LNCAP (cell line): ENCODE measurements around the gene TRMT10B.

Source experiments
- TF ChIP-seq, protein P1 (sequence below): fragments of 450-650 bp; IDR thresholded peaks from 2 replicates; pipeline ENCODE4 v1.5.1; 2017; ENCODE audit warnings: mild to moderate bottlenecking

Gene TRMT10B

DNA sequence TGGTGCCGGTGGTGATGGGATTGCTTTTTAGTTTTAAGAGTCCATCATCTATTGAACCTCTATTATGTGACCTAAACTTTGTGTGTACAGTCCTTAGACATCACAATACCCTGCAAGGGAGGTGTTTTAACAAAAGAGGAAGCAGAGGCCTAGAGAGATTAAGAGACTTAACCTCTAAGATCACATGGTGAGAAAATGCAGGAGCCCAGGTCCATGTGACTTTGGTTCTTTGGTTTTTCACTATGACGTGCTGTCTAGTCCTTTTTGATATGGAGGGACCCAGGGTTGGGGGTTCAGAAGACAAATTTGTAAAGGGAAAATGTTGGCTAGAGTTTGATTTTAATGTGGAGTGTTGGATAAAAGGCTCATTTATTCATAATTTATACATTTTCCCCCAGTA, 34.1 kb upstream of the TRMT10B start:
- TF ChIP-seq, protein P1, sequence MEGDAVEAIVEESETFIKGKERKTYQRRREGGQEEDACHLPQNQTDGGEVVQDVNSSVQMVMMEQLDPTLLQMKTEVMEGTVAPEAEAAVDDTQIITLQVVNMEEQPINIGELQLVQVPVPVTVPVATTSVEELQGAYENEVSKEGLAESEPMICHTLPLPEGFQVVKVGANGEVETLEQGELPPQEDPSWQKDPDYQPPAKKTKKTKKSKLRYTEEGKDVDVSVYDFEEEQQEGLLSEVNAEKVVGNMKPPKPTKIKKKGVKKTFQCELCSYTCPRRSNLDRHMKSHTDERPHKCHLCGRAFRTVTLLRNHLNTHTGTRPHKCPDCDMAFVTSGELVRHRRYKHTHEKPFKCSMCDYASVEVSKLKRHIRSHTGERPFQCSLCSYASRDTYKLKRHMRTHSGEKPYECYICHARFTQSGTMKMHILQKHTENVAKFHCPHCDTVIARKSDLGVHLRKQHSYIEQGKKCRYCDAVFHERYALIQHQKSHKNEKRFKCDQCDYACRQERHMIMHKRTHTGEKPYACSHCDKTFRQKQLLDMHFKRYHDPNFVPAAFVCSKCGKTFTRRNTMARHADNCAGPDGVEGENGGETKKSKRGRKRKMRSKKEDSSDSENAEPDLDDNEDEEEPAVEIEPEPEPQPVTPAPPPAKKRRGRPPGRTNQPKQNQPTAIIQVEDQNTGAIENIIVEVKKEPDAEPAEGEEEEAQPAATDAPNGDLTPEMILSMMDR = no peak

DNA sequence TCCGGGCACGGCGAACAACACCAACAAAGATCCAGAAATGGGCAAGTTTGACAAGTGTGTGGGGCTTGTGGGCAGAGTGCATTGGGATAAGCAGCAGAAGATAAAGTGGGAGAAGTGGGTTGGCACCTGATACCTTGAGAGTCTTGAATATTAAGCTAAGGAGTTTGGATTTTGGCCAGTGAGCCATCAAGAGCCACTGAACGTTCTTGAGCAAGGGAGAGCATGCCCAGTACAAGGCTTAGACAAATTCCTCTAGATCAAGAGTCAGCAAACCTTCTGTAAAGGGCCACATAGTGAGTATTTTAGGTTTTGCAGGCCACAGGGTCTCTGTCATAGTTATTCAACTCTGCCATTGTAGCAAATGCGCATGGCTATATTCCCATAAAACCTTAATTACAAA, 26.6 kb upstream of the TRMT10B start:
- TF ChIP-seq, protein P1 = no peak

DNA sequence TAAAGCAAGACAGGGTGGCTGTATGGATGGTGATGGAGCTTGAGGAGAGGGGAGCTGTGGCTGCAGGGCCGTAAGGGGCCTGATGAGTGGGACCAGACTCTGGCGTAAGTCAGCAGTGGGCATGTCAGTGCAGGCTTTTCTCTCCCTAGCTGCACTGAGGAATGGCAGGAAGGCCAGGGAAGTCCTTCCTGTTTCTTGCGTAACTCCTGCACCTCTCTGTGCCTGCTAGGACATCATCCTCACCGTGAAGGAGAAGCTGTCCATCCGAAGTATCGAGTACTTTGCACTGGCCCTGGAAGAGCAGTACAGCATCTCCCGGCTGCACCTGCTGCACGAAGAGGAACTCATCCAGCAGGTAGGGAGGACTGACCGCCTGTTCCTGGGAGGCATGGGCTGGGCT, 24.1 kb upstream of the TRMT10B start:
- TF ChIP-seq, protein P1 = no peak

DNA sequence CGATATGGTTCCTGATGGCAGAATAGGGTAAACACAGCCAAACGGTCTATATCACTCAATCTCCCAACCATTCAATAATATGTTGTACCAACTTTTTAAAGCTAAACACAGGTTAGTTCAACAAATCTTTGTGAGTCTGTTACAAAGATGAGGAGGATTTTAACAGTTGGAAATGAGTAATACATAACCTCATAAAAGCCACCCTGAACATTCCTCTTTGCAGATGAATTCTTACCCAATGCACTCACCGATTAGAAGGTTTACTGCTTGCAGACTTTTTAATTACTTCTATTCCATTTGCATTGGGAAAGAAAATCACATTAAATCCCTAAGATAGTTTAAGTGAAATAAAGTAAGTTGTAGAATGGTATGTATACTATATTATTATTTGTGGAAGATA, 23.3 kb upstream of the TRMT10B start:
- TF ChIP-seq, protein P1 = no peak

DNA sequence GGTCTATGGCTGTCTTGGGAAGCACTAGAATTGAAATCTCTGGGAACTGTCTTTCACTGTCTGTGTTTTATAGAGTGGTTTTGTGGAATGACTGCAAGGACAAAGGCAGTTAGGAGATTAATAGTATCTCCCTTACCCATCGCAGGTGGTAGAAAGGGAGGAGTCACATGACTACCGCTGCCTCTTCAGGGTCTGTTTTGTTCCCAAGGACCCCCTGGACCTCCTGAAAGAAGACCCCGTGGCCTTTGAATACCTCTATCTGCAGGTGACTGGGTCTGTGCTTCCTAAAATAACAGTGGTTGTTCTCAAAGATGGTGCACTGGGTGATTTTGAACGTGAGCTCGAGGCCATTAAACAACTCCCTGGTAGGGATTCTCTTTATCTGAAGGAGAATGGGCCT, 22.8 kb upstream of the TRMT10B start:
- TF ChIP-seq, protein P1 = no peak

DNA sequence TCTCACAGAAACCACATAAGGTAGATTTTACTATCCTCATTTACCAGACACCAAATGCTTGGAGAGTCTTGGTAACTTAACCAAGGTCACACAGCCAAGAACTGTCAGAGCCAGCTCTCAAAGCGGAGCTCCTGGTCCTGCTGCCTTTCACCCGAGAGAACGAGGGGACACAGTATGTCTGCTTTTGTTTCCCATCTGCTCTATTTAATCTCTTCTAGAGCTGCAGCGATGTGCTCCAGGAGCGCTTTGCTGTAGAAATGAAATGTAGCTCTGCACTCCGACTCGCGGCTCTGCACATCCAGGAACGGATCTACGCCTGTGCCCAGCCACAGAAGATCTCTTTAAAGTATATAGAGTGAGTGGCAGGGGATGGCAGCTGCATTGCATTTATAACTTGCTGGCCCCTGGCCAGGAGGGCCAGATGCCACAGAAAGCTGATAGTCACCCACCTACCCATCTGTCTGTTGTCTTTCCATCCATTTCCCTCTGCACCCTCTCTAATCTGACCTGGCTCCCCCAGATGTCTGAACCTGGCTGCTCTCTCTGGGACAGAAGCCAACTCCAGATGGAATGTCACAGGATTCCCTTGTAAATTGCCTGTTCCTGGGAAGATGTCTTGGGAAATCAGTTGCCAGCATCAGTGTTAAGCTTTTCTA, 21.4 kb upstream of the TRMT10B start:
- TF ChIP-seq, protein P1 = no peak

DNA sequence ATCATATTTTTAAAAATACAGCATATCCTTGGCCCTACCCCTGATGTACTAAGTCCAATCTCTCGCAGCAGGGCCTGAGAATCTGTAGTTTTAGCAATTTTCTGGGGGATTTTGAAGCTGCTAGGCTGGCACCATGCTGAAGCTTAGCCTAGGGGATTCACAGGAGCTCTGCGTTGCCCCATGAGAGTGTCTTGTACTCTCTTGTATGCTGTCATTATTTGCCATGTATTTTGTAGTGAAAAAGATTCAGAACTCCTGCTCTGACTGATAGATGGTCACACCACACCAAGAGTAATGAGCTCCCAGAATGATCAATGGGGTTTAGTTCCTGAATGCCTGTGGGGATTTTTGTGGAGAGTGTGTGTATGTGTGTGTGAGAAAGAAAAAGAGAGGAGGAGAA, 20.7 kb upstream of the TRMT10B start:
- TF ChIP-seq, protein P1 = no peak

DNA sequence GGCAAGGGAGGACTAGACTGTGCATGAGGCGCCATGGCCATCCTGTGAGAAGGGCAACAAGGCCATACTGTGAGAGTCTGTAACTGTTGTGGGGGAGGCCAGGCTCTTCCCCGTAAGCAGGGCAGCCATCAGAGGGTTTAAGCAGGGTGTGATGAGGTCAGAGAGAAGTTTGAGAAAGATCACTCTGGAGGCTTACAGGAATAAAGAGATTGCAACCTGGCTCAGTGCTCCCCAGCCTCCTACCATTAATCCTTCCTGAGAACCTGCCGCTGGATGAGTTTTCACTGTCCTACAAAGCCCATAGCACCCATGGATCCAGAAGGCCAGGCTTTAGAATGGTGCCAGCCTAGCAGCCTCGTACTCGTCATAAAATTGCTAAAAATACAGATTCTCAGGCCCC, 14.4 kb upstream of the TRMT10B start:
- TF ChIP-seq, protein P1 = no peak
